ENCODE data around the gene GSDME. TPM values are rescaled to one million over a fixed set of nuclear protein-coding genes. Genes with fewer than 3 reads are reported as not detected.
A peak's percentile ranks its signal among the peaks of the same experiment; 100 is the strongest.

Gene GSDME
- total RNA-seq (2021; ENCODE audit: unreplicated experiment) (4.5 TPM), Bru-seq, nascent RNA (percentile 34 among the genes with signal in this experiment), BruChase-seq, experiment 1, labeled RNA remaining after a 2-hour chase (percentile 32 among the genes with signal in this experiment), BruChase-seq, experiment 2, labeled RNA remaining after a 6-hour chase (percentile 29 among the genes with signal in this experiment)
- 6.3 TPM for polyA plus RNA-seq (2012; ENCODE audit: insufficient read length)
- long read RNA-seq, partial matches to known transcripts = 2 of 6 reads
- long read RNA-seq, other reads (novel, unspliced or antisense) = 1 of 6 reads

GRCh38 chr7:24757353-24758275 lies at the start of gene GSDME:
TSS of gene GSDME (minus strand) at chr7:24757464. CDS start at chr7:24749774, 7,690 bp downstream.
- ATAC-seq = peak; percentile 93
- Histone ChIP-seq H3K27ac (ENCODE audit: low read length) (no peak within 1 kb of the TSS), H3K4me3 (ENCODE audit: low read depth in 2 of 2, low read length in 2 of 2) (peak within 1 kb of the TSS; percentile 54 to 55), H3K4me1 (ENCODE audit: control insufficient read depth, insufficient read depth, low read length) (no peaks in the 10 kb centered on the region), H3K36me3 (ENCODE audit: control insufficient read depth, insufficient read depth, low read length) (no peaks in the 10 kb centered on the region), H3K27me3 (ENCODE audit: control insufficient read depth, insufficient read depth, low read length) (peaks cover 37% of the 10 kb centered on the region), H3K9me3 (ENCODE audit: control insufficient read depth, insufficient read depth, low read depth, low read length) (0 out of 2 replicates have a peak, but pooled peaks cover 6% of the 10 kb centered on the region)
- no peak for DNase-seq (ENCODE audit: low read depth, low spot score)
- ChIA-PET POLR2A (no interaction called here), CTCF (interaction anchor here (0.5 kb wide), 1 partner anchor 13 kb away, joined by 4 read pairs; no protein-coding TSS in a partner anchor)
- no peak for TF ChIP-seq SIN3A (IDR thresholded peaks at IDR 0.05; ENCODE audit: borderline replicate concordance, insufficient read depth, low read depth, low read length)
- TF ChIP-seq REST (IDR thresholded peaks at IDR 0.05; ENCODE audit: insufficient read depth in 1 of 2, low read depth in 2 of 2, low read length in 1 of 2) = no peak
- no peak for TF ChIP-seq CTCF (IDR thresholded peaks at IDR 0.05)
- TF ChIP-seq POLR2AphosphoS5 (IDR thresholded peaks at IDR 0.05; ENCODE audit: low read depth, low read length) = no peak
- no peak for TF ChIP-seq TCF7L2 (IDR thresholded peaks at IDR 0.05; ENCODE audit: low read depth, low read length)
- in situ Hi-C loops (cut with HindIII; ENCODE audit: low pct_unique_long_range_greater_than_20kb, low sequenced_read_pairs) = no loop called here
- intact Hi-C loops (cut with micrococcal nuclease; ENCODE audit: unreplicated experiment) = no loop called here
- no TSS peak for BruUV-seq (replicated peaks)

GRCh38 chr7:24802300-24802699 lies 45.0 kb upstream of the GSDME start:
- DNase-seq (ENCODE audit: low read depth, low spot score) (no peak), ATAC-seq (no peak)
- no peak for TF ChIP-seq SIN3A (IDR thresholded peaks at IDR 0.05; ENCODE audit: borderline replicate concordance, insufficient read depth, low read depth, low read length)
- TF ChIP-seq TCF7L2 (IDR thresholded peaks at IDR 0.05; ENCODE audit: low read depth, low read length) = no peak
- no peak for TF ChIP-seq POLR2AphosphoS5 (IDR thresholded peaks at IDR 0.05; ENCODE audit: low read depth, low read length)
- BruUV-seq (replicated peaks) = no TSS peak
- no peaks in the 10 kb centered on the region for H3K4me1 ChIP-seq (ENCODE audit: control insufficient read depth, insufficient read depth, low read length)
- H3K4me3 ChIP-seq (ENCODE audit: low read depth in 2 of 2, low read length in 2 of 2) = no peak overlapping the region
- in situ Hi-C loops (cut with HindIII; ENCODE audit: low pct_unique_long_range_greater_than_20kb, low sequenced_read_pairs) (no loop called here), intact Hi-C loops (cut with micrococcal nuclease; ENCODE audit: unreplicated experiment) (no loop called here)
- H3K9me3 ChIP-seq (ENCODE audit: control insufficient read depth, insufficient read depth, low read depth, low read length) = no peaks in the 10 kb centered on the region
- H3K27me3 ChIP-seq (ENCODE audit: control insufficient read depth, insufficient read depth, low read length) = no peaks in the 10 kb centered on the region
- POLR2A ChIA-PET = no interaction called here
- CTCF ChIA-PET = no interaction called here
- H3K27ac ChIP-seq (ENCODE audit: low read length) = no peak overlapping the region
- H3K36me3 ChIP-seq (ENCODE audit: control insufficient read depth, insufficient read depth, low read length) = no peaks in the 10 kb centered on the region
